Gastrocnemius medialis (tissue), 4 donors: ENCODE results near the gene ZCWPW1. TPM values are rescaled to one million over a fixed set of nuclear protein-coding genes. Genes with fewer than 3 reads are reported as not detected.

ENCODE experiments used
- ATAC-seq, 2 donors: fragments of 150-250 bp; one replicate each; pipeline ENCODE4 v1.9.1; 2016
- DNase-seq, 2 donors: peaks; one replicate each; pipeline ENCODE4 v3.0.0-alpha.2; 2019
- H3K27ac ChIP-seq, 4 donors: fragments of 200-600 bp; sonication (generic); 1 replicate in 1 of 4; 2 replicates in 3 of 4; pipeline ENCODE4 v1.5.1; 2016 to 2018; ENCODE audit warnings: mild to moderate bottlenecking in 2 of 4, moderate library complexity in 1 of 4
- H3K27me3 ChIP-seq, 3 donors: fragments of 200-600 bp; sonication (generic) in 2 of 3; 1 replicate in 1 of 3; 2 replicates in 2 of 3; pipeline versions ENCODE4 v1.5.1 to v1.6.0; 2016 to 2019; ENCODE audit warnings: mild to moderate bottlenecking in 1 of 3, moderate library complexity in 1 of 3
- H3K36me3 ChIP-seq, 2 donors: fragments of 200-600 bp; sonication (generic) in 1 of 2; one replicate each; pipeline ENCODE4 v1.5.1; 2017 to 2018
- H3K4me1 ChIP-seq, 2 donors: fragments of 200-600 bp; sonication (generic) in 1 of 2; one replicate each; pipeline ENCODE4 v1.5.1; 2016 to 2017; ENCODE audit warnings: mild to moderate bottlenecking in 2 of 2
- H3K4me3 ChIP-seq, 4 donors: fragments of 200-600 bp; sonication (generic) in 3 of 4; 1 replicate in 1 of 4; 2 replicates in 3 of 4; pipeline ENCODE4 v1.5.1; 2016 to 2019; ENCODE audit warnings: mild to moderate bottlenecking in 2 of 4
- H3K9me3 ChIP-seq, 3 donors: fragments of 200-600 bp; sonication (generic) in 2 of 3; 1 replicate in 1 of 3; 2 replicates in 2 of 3; pipeline ENCODE4 v1.5.1; 2016 to 2019
- POLR2A ChIP-seq, 2 donors: fragments of 450-650 bp; IDR thresholded peaks; one replicate each; pipeline ENCODE4 v1.6.1; 2017; ENCODE audit warnings: antibody characterized with exemption in 2 of 2, mild to moderate bottlenecking in 2 of 2, moderate library complexity in 2 of 2
- in situ Hi-C, 4 donors: fragments of 200-750 bp; cut with MboI; loops; one replicate each; pipeline versions ENCODE4 v1.15.0 to v1.8.0; 2017; ENCODE audit warnings: low sequenced_read_pairs in 4 of 4
- intact Hi-C: fragments of 100-400 bp; cut with DNase I; formaldehyde crosslinking; loops from one replicate; pipeline ENCODE4 v1.15.1; 2023; ENCODE audit warnings: low total_unique reads
- total RNA-seq, 4 donors: library from RNA; depleted of rRNA; stranded (reverse); fragments of >200 nt; gene quantifications; one replicate each; pipeline versions ENCODE4 v1.1.0 to v1.2.3, GENCODE V29; 2016
- TF ChIP-seq, protein P1 (sequence below), 5 experiments: fragments of 450-650 bp in 3 of 5; fragments of 200-600 bp in 2 of 5; sonication (generic) in 2 of 5; IDR thresholded peaks in 4 of 5; conservative IDR thresholded peaks in 1 of 5; 1 replicate in 4 of 5; 2 replicates in 1 of 5; pipeline ENCODE4 v1.5.1; 2016 to 2019; ENCODE audit warnings: antibody characterized with exemption in 5 of 5, mild to moderate bottlenecking in 3 of 5, moderate library complexity in 3 of 5

ZCWPW1 gene
- total RNA-seq, 4 donors from 2014 or later, result 1.6 to 8.5 (median 2.7) TPM

DNA sequence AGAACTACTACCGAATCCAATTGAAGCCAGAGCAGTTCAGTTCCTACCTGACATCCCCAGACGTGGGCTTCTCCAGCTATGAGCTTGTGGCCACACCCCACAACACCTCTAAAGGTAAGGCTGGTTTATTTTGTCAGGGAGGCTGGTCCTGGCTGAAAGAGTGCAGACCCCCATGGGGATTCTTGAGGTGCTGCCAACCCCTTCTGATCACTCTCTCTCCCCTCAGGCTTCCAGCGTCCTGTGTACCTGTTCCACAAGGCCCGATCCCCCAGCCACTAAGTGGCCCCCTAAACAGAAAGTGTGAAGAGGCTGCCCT is 4.7 kb upstream of the ZCWPW1 start:
- in situ Hi-C loops, result loop anchor here in 1 of 4 donors (25.0 kb wide), 1 partner anchor 429 kb away; the partner anchor contains the start of genes SLC12A9 and TRIP6
- H3K4me1 ChIP-seq, result peaks cover 35 to 36% of the 10 kb centered on the region in 2 donors

DNA sequence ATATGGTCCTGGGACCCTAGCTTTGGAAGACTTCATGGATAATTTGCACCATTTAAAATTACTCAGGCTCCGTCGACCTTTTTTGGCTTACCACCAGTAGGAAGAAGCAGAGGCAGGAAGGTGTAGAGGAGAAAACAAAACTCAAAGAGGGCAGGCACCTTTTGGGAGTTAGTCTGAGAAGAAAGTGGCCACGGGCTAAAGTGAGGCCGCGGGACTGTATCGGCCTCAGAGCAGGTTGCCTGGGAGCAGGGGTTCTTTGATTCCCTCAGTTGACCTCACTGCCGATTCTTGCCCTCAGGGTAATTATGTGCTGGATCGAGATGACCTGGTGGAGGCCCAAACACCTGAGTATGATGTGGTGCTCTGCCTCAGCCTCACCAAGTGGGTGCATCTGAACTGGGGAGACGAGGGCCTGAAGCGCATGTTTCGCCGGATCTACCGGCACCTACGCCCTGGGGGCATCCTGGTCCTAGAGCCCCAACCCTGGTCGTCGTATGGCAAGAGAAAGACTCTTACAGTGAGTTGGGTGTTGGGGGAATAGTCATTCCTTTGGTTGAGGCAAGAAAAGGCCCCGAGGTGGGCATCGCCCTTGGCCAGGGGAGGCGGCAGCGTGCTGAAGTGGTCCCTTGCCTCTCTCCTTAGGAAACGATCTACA is 4.2 kb upstream of the ZCWPW1 start:
- Histone ChIP-seq H3K4me1 (peaks cover 36 to 38% of the 10 kb centered on the region in 2 donors), H3K27ac (peak overlapping the region in 2 of 4 donors; percentile 44 to 99), H3K27me3 (no peaks in the 10 kb centered on the region), H3K9me3 (no peaks in the 10 kb centered on the region), H3K36me3 (peaks cover 0 to 22% of the 10 kb centered on the region in 2 donors), H3K4me3 (no peak overlapping the region)
- DNase-seq (no peak), ATAC-seq (no peak)
- TF ChIP-seq, protein P1, sequence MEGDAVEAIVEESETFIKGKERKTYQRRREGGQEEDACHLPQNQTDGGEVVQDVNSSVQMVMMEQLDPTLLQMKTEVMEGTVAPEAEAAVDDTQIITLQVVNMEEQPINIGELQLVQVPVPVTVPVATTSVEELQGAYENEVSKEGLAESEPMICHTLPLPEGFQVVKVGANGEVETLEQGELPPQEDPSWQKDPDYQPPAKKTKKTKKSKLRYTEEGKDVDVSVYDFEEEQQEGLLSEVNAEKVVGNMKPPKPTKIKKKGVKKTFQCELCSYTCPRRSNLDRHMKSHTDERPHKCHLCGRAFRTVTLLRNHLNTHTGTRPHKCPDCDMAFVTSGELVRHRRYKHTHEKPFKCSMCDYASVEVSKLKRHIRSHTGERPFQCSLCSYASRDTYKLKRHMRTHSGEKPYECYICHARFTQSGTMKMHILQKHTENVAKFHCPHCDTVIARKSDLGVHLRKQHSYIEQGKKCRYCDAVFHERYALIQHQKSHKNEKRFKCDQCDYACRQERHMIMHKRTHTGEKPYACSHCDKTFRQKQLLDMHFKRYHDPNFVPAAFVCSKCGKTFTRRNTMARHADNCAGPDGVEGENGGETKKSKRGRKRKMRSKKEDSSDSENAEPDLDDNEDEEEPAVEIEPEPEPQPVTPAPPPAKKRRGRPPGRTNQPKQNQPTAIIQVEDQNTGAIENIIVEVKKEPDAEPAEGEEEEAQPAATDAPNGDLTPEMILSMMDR (IDR thresholded peaks at IDR 0.05 in 4 of 5, conservative IDR thresholded peaks at IDR 0.05 in 1 of 5), result no peak
- TF ChIP-seq POLR2A (IDR thresholded peaks at IDR 0.05), result no peak
- in situ Hi-C loops (loop anchor here in 1 of 4 donors (25.0 kb wide), 1 partner anchor 430 kb away; the partner anchor contains the start of genes SLC12A9 and TRIP6), intact Hi-C loops (no loop called here)

More for the DNA sequence above, 4.7 kb upstream of the ZCWPW1 start:
- DNase-seq, result no peak
- ATAC-seq, result no peak
- intact Hi-C loops, result no loop called here
- H3K36me3 ChIP-seq, result peaks cover 0 to 22% of the 10 kb centered on the region in 2 donors
- no peaks in the 10 kb centered on the region for H3K27me3 ChIP-seq
- no peak for TF ChIP-seq POLR2A (IDR thresholded peaks at IDR 0.05)
- TF ChIP-seq, protein P1 (IDR thresholded peaks at IDR 0.05 in 4 of 5, conservative IDR thresholded peaks at IDR 0.05 in 1 of 5), result no peak
- H3K4me3 ChIP-seq, result no peak overlapping the region
- no peaks in the 10 kb centered on the region for H3K9me3 ChIP-seq
- peak overlapping the region in 2 of 4 donors; percentile 8 to 28 for H3K27ac ChIP-seq

DNA sequence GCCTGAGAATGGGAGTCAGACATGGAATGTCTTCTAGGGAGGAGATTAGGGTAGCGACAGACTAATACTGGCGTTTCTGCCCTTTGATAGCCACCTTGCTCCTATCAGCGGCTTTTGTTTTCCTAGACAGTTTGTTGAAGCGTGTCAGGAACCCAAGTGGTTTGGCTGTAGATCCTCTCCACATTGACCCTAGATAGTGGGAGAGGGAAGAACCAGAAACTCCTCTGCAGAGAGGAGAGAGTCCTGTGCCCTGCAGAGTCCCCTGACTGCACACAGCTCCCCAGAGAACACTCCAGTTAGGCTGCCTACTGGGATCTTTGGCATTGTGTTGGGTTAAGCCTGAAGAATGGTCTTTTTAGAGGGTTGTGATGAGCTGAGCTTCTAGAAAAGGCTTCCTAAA is 3.5 kb upstream of the ZCWPW1 start:
- Histone ChIP-seq H3K4me1 (peaks cover 36 to 41% of the 10 kb centered on the region in 2 donors), H3K4me3 (no peak overlapping the region), H3K27ac (peak overlapping the region; percentile 28 to 99 (median 71)), H3K36me3 (peaks cover 0 to 22% of the 10 kb centered on the region in 2 donors), H3K27me3 (no peaks in the 10 kb centered on the region), H3K9me3 (no peaks in the 10 kb centered on the region)
- DNase-seq, result no peak
- ATAC-seq, result no peak
- intact Hi-C loops, result no loop called here
- in situ Hi-C loops, result loop anchor here in 1 of 4 donors (25.0 kb wide), 1 partner anchor 430 kb away; the partner anchor contains the start of genes SLC12A9 and TRIP6
- TF ChIP-seq, protein P1 (IDR thresholded peaks at IDR 0.05 in 4 of 5, conservative IDR thresholded peaks at IDR 0.05 in 1 of 5), result no peak
- TF ChIP-seq POLR2A (IDR thresholded peaks at IDR 0.05), result no peak

DNA sequence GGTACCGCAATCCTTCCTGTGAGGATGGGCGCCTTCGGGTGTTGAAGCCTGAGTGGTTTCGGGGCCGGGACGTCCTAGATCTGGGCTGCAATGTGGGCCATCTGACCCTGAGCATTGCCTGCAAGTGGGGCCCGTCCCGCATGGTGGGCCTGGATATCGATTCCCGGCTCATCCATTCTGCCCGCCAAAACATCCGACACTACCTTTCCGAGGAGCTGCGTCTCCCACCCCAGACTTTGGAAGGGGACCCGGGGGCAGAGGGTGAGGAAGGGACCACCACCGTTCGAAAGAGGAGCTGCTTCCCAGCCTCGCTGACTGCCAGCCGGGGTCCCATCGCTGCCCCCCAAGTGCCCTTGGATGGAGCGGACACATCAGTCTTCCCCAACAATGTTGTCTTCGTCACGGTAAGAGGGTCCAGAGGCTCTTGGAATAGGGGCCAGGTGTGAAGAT is 2.8 kb upstream of the ZCWPW1 start:
- DNase-seq (no peak), ATAC-seq (no peak)
- intact Hi-C loops (no loop called here), in situ Hi-C loops (loop anchor here in 1 of 4 donors (25.0 kb wide), 1 partner anchor 431 kb away; the partner anchor contains the start of genes SLC12A9 and TRIP6)
- no peaks in the 10 kb centered on the region for H3K27me3 ChIP-seq
- no peak for TF ChIP-seq POLR2A (IDR thresholded peaks at IDR 0.05)
- TF ChIP-seq, protein P1 (IDR thresholded peaks at IDR 0.05 in 4 of 5, conservative IDR thresholded peaks at IDR 0.05 in 1 of 5), result no peak
- no peaks in the 10 kb centered on the region for H3K9me3 ChIP-seq
- H3K36me3 ChIP-seq, result peaks cover 0 to 22% of the 10 kb centered on the region in 2 donors
- peak overlapping the region in 2 of 4 donors; percentile 87 to 88 for H3K4me3 ChIP-seq
- H3K4me1 ChIP-seq, result peaks cover 36 to 41% of the 10 kb centered on the region in 2 donors
- peak overlapping the region; percentile 28 to 99 (median 71) for H3K27ac ChIP-seq
